ENCODE data around the gene PDE5A.
"Not testable (repeated sequence)": the region's sequence is repeated elsewhere in the genome, so short reads cannot be mapped to it uniquely, and the experiment has no call there.

Gene PDE5A

GRCh38 chr4:119628281-119629141, at the start of gene PDE5A:
PDE5A (minus strand) TSS chr4:119628804; CDS start chr4:119628671, 133 bp downstream.
- DNase-seq: no peak

- no peak for DNase-seq
These were observed 47.5 kb upstream of the PDE5A start for GRCh38 chr4:119676101-119676500.

- no peak for DNase-seq
These were observed 46.8 kb upstream of the PDE5A start for GRCh38 chr4:119675391-119675790.

- DNase-seq: no peak
These were observed 44.3 kb upstream of the PDE5A start for GRCh38 chr4:119672938-119673337.

GRCh38 chr4:119672086-119672485, 43.5 kb upstream of the PDE5A start:
- DNase-seq: no peak

GRCh38 chr4:119671205-119671604, 42.6 kb upstream of the PDE5A start:
- no peak for DNase-seq

- no peak for DNase-seq
These were observed 39.2 kb upstream of the PDE5A start for GRCh38 chr4:119667802-119668201.

- no peak for DNase-seq
These were observed 38.1 kb upstream of the PDE5A start for GRCh38 chr4:119666653-119667091.

- no peak for DNase-seq
These were observed 37.1 kb upstream of the PDE5A start for GRCh38 chr4:119665752-119666151.

- no peak for DNase-seq
These were observed 35.7 kb upstream of the PDE5A start for GRCh38 chr4:119664168-119664907.

GRCh38 chr4:119663160-119663788, 34.7 kb upstream of the PDE5A start:
- no peak for DNase-seq

- not testable (repeated sequence) for DNase-seq
These were observed 34.0 kb upstream of the PDE5A start for GRCh38 chr4:119662612-119663011.

GRCh38 chr4:119661231-119661630, 32.6 kb upstream of the PDE5A start:
- no peak for DNase-seq

GRCh38 chr4:119659576-119659975, 31.0 kb upstream of the PDE5A start:
- DNase-seq: no peak

GRCh38 chr4:119657111-119657611, 28.6 kb upstream of the PDE5A start:
- DNase-seq: no peak

GRCh38 chr4:119656342-119656741, 27.7 kb upstream of the PDE5A start:
- DNase-seq: no peak

GRCh38 chr4:119655111-119655837, 26.7 kb upstream of the PDE5A start:
- DNase-seq: no peak

GRCh38 chr4:119653990-119654389, 25.4 kb upstream of the PDE5A start:
- no peak for DNase-seq

- no peak for DNase-seq
These were observed 24.4 kb upstream of the PDE5A start for GRCh38 chr4:119652998-119653397.

GRCh38 chr4:119648398-119648797, 19.8 kb upstream of the PDE5A start:
- no peak for DNase-seq

GRCh38 chr4:119647558-119647957, 19.0 kb upstream of the PDE5A start:
- DNase-seq: no peak

GRCh38 chr4:119646347-119647071, 17.9 kb upstream of the PDE5A start:
- DNase-seq: no peak

Data from cerebellar nuclear complex (tissue), 1 donor.